KMS-11 (cell line): ENCODE data around the gene ANTKMT.

Source experiments
- H2AFZ ChIP-seq: fragments of 200-600 bp; sonication (generic); 2 replicates; pipeline ENCODE4 v1.6.1; 2016; ENCODE audit warnings: antibody characterized with exemption, mixed run types, low read depth
- H3K27ac ChIP-seq: fragments of 200-600 bp; sonication (generic); 2 replicates; pipeline ENCODE4 v1.6.1; 2016; ENCODE audit warnings: mild to moderate bottlenecking, mixed run types
- H3K27me3 ChIP-seq: fragments of 200-600 bp; sonication (generic); 2 replicates; pipeline ENCODE4 v1.6.1; 2017; ENCODE audit warnings: mild to moderate bottlenecking, low read depth, mixed run types, moderate library complexity; ENCODE audit not compliant: insufficient read depth
- H3K36me3 ChIP-seq: fragments of 200-600 bp; sonication (generic); 2 replicates; pipeline ENCODE4 v1.6.1; 2017; ENCODE audit warnings: mild to moderate bottlenecking, mixed run types; ENCODE audit not compliant: insufficient read depth
- H3K4me1 ChIP-seq: fragments of 200-600 bp; sonication (generic); 2 replicates; pipeline ENCODE4 v1.6.1; 2016; ENCODE audit warnings: mild to moderate bottlenecking, low read depth, mixed run types; ENCODE audit not compliant: poor library complexity, severe bottlenecking
- H3K4me2 ChIP-seq: fragments of 200-600 bp; sonication (generic); 2 replicates; pipeline ENCODE4 v1.7.0; 2016; ENCODE audit warnings: mild to moderate bottlenecking, mixed run types
- H3K4me3 ChIP-seq: fragments of 200-600 bp; sonication (generic); IDR thresholded peaks from 2 replicates; pipeline ENCODE4 v1.6.1; 2017; ENCODE audit warnings: low read depth, low read length, mixed read lengths; ENCODE audit not compliant: insufficient read depth
- H3K79me2 ChIP-seq: fragments of 200-600 bp; sonication (generic); 2 replicates; pipeline ENCODE4 v1.6.1; 2016; ENCODE audit warnings: low read depth, mixed run types; ENCODE audit not compliant: insufficient read depth
- H3K9ac ChIP-seq: fragments of 200-600 bp; sonication (generic); 2 replicates; pipeline ENCODE4 v1.6.1; 2016; ENCODE audit warnings: mild to moderate bottlenecking, mixed run types
- H4K20me1 ChIP-seq: fragments of 200-600 bp; sonication (generic); 2 replicates; pipeline ENCODE4 v1.6.1; 2016; ENCODE audit warnings: mild to moderate bottlenecking, mixed run types; ENCODE audit not compliant: insufficient read depth
- CTCF ChIP-seq: fragments of 200-600 bp; sonication (generic); conservative IDR thresholded peaks from 2 replicates; pipeline ENCODE4 v1.6.1; 2017; ENCODE audit warnings: low read depth, mild to moderate bottlenecking, antibody characterized with exemption, low read length, moderate library complexity, mixed read lengths

Gene ANTKMT

DNA sequence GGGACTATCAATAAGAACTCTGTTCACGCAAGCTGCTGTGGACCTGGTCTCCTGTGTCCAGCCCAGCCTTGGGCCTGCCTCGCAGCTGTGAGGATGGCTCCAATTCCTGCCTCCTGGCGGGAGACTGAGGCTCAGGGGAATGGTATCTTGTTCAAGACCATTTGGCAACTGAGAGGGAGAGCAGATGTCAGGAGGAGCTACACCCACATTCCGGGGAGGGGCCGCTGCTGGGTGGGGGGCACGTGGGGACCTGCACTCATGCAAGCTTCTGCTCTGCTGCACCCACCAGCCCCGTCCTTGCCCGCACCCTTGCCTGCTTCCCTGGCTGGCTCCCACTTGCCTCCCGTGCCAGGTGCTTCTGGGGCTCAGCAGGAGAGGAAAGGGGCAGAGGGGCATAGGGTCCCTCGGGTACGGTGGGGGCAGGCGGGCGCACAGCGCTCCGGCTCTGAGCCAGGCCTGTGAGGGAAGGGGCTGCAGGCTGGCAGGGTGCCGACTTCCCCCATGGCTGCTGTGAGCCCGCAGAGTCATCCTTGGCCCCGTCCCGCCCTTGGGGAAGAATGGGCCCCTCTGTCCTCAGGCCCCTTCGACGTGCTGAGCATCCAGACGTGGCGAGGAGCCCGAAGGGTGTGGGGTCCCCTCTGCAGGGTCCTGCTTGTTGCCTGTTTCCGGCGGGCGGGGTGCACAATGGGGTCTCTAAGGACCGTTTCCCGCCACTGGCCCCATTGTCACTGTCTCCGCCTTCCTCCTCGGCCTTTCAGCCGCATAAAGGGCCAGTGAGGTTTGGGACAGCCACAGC is 3.3 kb upstream of the ANTKMT start:
- Histone ChIP-seq H3K27ac (no peak overlapping the region), H3K27me3 (peaks cover 32% of the 10 kb centered on the region), H3K4me3 (no peak overlapping the region), H3K4me2 (no peak overlapping the region), H3K36me3 (no peaks in the 10 kb centered on the region), H4K20me1 (no peaks in the 10 kb centered on the region), H3K79me2 (no peaks in the 10 kb centered on the region), H3K9ac (no peak overlapping the region), H3K4me1 (peaks cover 32% of the 10 kb centered on the region), H2AFZ (no peak overlapping the region)
- no peak for TF ChIP-seq CTCF

DNA sequence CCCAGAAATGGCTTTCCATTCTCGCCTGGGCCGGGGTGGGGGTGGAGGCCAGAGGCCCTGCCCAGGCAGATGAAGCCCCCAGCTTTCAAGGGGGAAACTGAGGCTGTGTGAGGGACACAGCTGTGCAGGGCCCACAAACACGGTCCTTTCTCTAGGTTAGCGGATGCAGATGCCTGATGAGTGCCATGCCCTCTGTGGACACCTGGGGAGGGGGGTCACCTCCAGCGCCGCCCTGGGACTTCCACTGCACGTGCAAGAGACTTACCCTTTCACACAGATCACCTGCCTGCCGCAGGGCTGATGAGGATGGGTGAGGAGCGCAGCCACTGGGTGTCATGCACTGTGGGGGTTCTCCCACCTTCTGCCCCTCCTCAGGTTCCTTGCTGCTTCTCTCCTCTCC is 2.6 kb upstream of the ANTKMT start:
- Histone ChIP-seq H3K79me2 (no peaks in the 10 kb centered on the region), H2AFZ (no peak overlapping the region), H3K27me3 (peaks cover 24% of the 10 kb centered on the region), H3K36me3 (no peaks in the 10 kb centered on the region), H4K20me1 (no peaks in the 10 kb centered on the region), H3K4me3 (no peak overlapping the region), H3K4me2 (no peak overlapping the region), H3K9ac (no peak overlapping the region), H3K4me1 (peaks cover 37% of the 10 kb centered on the region), H3K27ac (no peak overlapping the region)
- no peak for TF ChIP-seq CTCF

- Histone ChIP-seq H3K36me3 (no peaks in the 10 kb centered on the region), H3K4me2 (peak overlapping the region; percentile 81; the same call in 1 of the 2 replicates), H4K20me1 (no peaks in the 10 kb centered on the region), H3K4me1 (peaks cover 42% of the 10 kb centered on the region), H3K4me3 (no peak overlapping the region), H3K27me3 (peaks cover 19% of the 10 kb centered on the region), H3K9ac (no peak overlapping the region), H3K27ac (no peak overlapping the region), H2AFZ (no peak overlapping the region), H3K79me2 (no peaks in the 10 kb centered on the region)
- no peak for TF ChIP-seq CTCF
These were observed 2.0 kb upstream of the ANTKMT start for GRCh38 chr16:718922-719321.

DNA sequence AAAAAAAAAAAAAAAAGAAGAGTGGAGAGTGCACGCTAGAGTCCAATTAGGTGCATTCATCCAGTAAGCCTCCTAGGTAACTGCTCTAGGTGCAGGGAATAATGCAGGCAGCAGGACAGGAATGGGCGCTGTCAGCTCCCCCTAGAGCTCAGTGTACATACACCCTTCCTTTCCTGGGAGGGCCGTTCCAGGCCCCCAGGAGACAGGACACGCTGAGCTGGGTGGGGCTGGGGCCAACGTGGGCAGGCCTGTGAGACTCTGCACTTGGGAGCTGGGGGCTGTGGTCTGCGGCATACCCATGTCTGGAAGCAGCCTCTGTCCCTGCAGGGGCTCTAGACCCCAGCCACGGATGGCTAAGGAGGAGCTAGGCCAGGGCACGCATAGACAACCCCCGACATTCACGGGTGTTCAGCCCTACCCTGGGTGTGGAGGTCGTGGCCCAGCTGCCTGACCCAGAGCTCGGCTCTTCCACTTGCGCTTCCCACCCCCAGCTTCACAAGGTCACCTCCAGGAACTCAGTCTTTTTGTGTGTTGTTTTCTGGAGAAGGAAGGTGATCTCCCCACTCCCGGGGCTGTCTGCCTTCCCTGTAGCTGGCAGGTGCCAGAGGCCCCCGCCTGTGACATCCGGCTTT is 1.0 kb upstream of the ANTKMT start:
- Histone ChIP-seq H3K4me1 (peaks cover 46% of the 10 kb centered on the region), H3K27ac (peak overlapping the region; percentile 82), H3K36me3 (no peaks in the 10 kb centered on the region), H3K27me3 (peaks cover 11% of the 10 kb centered on the region), H3K4me2 (peak overlapping the region; percentile 81), H3K9ac (peak overlapping the region; percentile 81; the same call in 1 of the 2 replicates), H2AFZ (peak overlapping the region; percentile 58; the same call in 1 of the 2 replicates), H3K4me3 (no peak overlapping the region), H4K20me1 (no peaks in the 10 kb centered on the region), H3K79me2 (no peaks in the 10 kb centered on the region)
- TF ChIP-seq CTCF = no peak
